ENCODE results near the gene BBS7. TPM values are rescaled to one million over a fixed set of nuclear protein-coding genes. Genes with fewer than 3 reads are reported as not detected.

BBS7 gene
- total and polyA plus RNA-seq, 7 donors, result 8.4 to 14.6 (median 12.7) TPM

DNA sequence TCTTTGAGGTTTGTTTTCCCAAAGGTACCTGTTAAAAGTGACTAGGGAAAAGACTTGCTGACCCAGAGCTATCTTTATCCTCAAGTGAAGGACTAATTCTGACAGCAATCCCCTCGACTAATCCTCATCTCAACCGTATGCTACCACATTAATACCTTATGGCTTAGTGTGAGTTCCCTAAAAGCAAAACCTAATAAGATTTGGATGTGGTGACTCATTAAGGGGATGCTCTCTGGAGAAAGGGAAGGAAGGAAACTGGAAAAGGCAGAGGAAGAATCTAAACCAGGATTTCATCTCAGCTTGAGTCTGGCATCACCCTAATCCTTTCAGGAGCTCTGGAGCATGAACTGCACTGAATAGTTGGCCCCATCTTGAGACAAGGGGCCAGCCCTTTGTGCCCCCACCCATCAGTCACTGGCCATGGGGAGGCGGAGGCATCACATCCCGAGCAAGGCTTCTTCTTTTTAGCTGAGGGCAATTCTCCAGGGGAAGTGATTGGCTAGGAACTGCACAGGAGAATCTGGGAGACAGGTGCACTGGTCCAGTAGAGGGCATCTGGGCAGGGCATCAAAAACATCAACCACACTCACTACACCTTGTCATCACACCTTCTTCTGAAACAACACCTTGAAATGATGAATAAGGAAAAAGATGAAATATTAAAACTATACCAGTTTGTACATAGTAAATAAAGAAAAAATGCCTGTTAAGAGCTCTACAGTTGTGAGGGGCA is 6.9 kb upstream of the BBS7 start:
- intact Hi-C loops (cut with DNase I), result no loop called here
- no peak for DNase-seq
- Histone ChIP-seq H3K4me3 (no peak overlapping the region), H3K4me1 (no peaks in the 10 kb centered on the region), H3K27me3 (no peaks in the 10 kb centered on the region), H3K36me3 (no peaks in the 10 kb centered on the region), H3K27ac (no peak overlapping the region), H3K9me3 (no peaks in the 10 kb centered on the region)
- TF ChIP-seq EP300 (IDR thresholded peaks at IDR 0.05) (no peak), CTCF (IDR thresholded peaks at IDR 0.05) (no peak), POLR2AphosphoS5 (IDR thresholded peaks at IDR 0.05) (no peak), POLR2A (IDR thresholded peaks at IDR 0.05) (no peak)
- WGBS, 2 donors, result 69 to 78% methylated on average over 4 of the region's 4 CpGs

DNA sequence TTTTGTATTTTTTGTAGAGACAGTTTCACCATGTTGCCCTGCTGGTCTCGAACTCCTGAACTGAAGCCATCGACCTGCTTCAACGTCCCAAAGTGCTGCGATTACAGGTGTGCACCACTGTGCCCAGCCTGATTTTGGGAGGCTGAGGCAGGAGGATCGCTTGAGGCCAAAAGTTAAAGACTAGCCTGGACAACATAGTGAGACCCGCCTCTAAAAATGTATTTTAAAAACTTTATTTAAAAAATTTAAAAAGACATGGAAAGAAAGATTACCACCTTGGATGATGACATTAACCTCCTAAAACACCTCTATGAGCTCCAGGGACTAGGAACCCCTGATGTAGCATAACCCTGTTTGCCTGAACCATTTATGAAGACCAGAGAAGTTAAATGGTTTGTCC is 5.8 kb upstream of the BBS7 start:
- H3K27ac ChIP-seq, result no peak overlapping the region
- no peak overlapping the region for H3K4me3 ChIP-seq
- intact Hi-C loops (cut with DNase I), result no loop called here
- 94 to 95% methylated on average over 6 of the region's 6 CpGs for WGBS, 2 donors
- TF ChIP-seq EP300 (IDR thresholded peaks at IDR 0.05) (no peak), CTCF (IDR thresholded peaks at IDR 0.05) (no peak), POLR2AphosphoS5 (IDR thresholded peaks at IDR 0.05) (no peak)
- no peaks in the 10 kb centered on the region for H3K36me3 ChIP-seq
- no peaks in the 10 kb centered on the region for H3K9me3 ChIP-seq
- no peak for DNase-seq
- H3K4me1 ChIP-seq, result no peaks in the 10 kb centered on the region
- H3K27me3 ChIP-seq, result no peaks in the 10 kb centered on the region

DNA sequence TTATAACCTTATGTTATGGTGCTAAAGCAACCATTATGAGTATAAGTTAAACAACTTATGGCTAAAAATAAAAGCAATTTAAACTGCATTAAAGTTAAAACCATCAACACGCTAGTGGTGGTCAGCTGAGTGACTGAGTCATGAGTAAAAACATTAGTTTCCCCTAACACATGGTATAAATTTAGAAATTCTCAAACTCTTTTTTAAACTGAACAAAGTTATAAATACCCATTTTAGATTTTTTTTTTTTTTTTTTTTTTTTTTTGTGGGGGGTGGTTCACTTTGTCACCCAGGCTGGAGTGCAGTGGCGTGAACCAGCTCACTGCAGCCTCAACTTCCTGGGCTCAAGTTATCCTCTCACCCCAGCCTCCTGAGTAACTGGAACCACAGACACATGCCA is 5.4 kb upstream of the BBS7 start:
- WGBS, 2 donors, result 64 to 77% methylated on average over 2 of the region's 2 CpGs
- no peak for DNase-seq
- intact Hi-C loops (cut with DNase I), result no loop called here
- Histone ChIP-seq H3K27me3 (no peaks in the 10 kb centered on the region), H3K4me1 (peaks cover 0 to 3% (median 0%) of the 10 kb centered on the region in 4 donors), H3K9me3 (no peaks in the 10 kb centered on the region), H3K4me3 (no peak overlapping the region), H3K27ac (no peak overlapping the region), H3K36me3 (no peaks in the 10 kb centered on the region)
- TF ChIP-seq POLR2AphosphoS5 (IDR thresholded peaks at IDR 0.05) (no peak), CTCF (IDR thresholded peaks at IDR 0.05) (no peak), POLR2A (IDR thresholded peaks at IDR 0.05) (no peak), EP300 (IDR thresholded peaks at IDR 0.05) (no peak)

DNA sequence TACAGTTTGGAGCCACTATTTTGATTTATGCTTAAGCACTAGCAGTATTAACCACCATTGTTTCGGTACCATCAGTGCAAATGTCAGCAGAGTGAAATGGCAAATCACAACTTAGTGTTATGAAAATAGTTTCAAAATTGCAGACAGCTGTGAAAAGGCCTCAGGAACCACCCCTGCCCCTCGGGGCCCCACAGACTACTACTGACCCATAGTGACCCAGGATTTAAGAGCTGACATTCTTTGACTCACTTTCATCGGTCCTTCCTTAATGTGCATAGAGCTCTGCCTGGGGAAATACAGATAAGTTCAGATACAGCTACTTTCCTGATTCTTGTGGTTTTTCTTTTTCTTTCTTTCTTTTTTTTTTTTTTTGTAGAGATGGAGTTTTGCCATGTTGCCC is 3.3 kb upstream of the BBS7 start:
- Histone ChIP-seq H3K27me3 (no peaks in the 10 kb centered on the region), H3K9me3 (no peaks in the 10 kb centered on the region), H3K36me3 (no peaks in the 10 kb centered on the region), H3K4me3 (no peak overlapping the region), H3K27ac (no peak overlapping the region), H3K4me1 (peaks cover 0 to 14% (median 6%) of the 10 kb centered on the region in 4 donors)
- TF ChIP-seq CTCF (IDR thresholded peaks at IDR 0.05), result no peak
- no peak for DNase-seq
- 31 to 59% methylated on average over 3 of the region's 3 CpGs for WGBS, 2 donors
- intact Hi-C loops (cut with DNase I), result loop anchor here (5.0 kb wide), 2 partner anchors 71 to 176 kb away; partner anchors contain the start of genes ANXA5 and EXOSC9

GRCh38 chr4:121863799-121864198 is 6.5 kb downstream of the BBS7 start:
- no peak for DNase-seq
- Histone ChIP-seq H3K4me3 (no peak overlapping the region), H3K27ac (no peak overlapping the region), H3K9me3 (no peaks in the 10 kb centered on the region), H3K36me3 (peaks cover 0 to 63% (median 2%) of the 10 kb centered on the region in 4 donors), H3K4me1 (peaks cover 0 to under 1% (median 0%) of the 10 kb centered on the region in 4 donors), H3K27me3 (no peaks in the 10 kb centered on the region)
- TF ChIP-seq CTCF (IDR thresholded peaks at IDR 0.05) (no peak), POLR2AphosphoS5 (IDR thresholded peaks at IDR 0.05) (no peak), EP300 (IDR thresholded peaks at IDR 0.05) (no peak), POLR2A (IDR thresholded peaks at IDR 0.05) (no peak)
- WGBS, 2 donors, result 88 to 92% methylated on average over 7 of the region's 7 CpGs
- intact Hi-C loops (cut with DNase I), result no loop called here

All from sigmoid colon (tissue), 7 donors.